HepG2 (cell line): ENCODE data around the gene NPSR1. TPM values are rescaled to one million over a fixed set of nuclear protein-coding genes. Genes with fewer than 3 reads are reported as not detected.

Source experiments
- ATAC-seq: fragments of 200-7000 bp; cut with Tn5 transposase; 3 replicates; pipeline ENCODE4 v1.9.1; 2020; ENCODE audit warnings: mild to moderate bottlenecking, moderate library complexity
- BruUV-seq: library from RNA; stranded (reverse); fragments of 400-500 nt; replicated peaks from 2 replicates; lab custom pipeline; 2021; lab: Mats Ljungman, UMichigan
- CTCF ChIA-PET: fragments of 300-600 bp; formaldehyde crosslinking; extraction: SDS; loops from one replicate; lab custom pipeline; 2021; ENCODE audit warnings: low total read pairs, inconsistent platforms, low intra/inter-chr PET ratio; lab: Yijun Ruan, JAX
- POLR2A ChIA-PET: fragments of 350-600 bp; sonication (Branson Sonifier 250); formaldehyde crosslinking; loops from one replicate; lab custom pipeline; 2020; ENCODE audit warnings: antibody characterized with exemption, inconsistent platforms; lab: Yijun Ruan, JAX
- DNase-seq: peaks from one replicate; pipeline ENCODE4 v3.0.0-alpha.2; 2015; ENCODE audit warnings: low spot score
- FAIRE-seq: peaks from 3 replicates; lab custom pipeline; 2011; peaks lifted over from hg19 to GRCh38; lab: Jason Lieb, UNC
- H2AFZ ChIP-seq: one replicate; pipeline ENCODE4 v1.6.1; 2011; ENCODE audit warnings: low read length, inconsistent platforms
- H3K27ac ChIP-seq: fragments of 300-600 bp; 3 replicates; pipeline ENCODE4 v1.8.0; 2011; ENCODE audit warnings: mixed run types, mild to moderate bottlenecking, mixed read lengths, low read length, inconsistent platforms; ENCODE audit not compliant: insufficient read depth; ENCODE audit errors: extremely low read length
- H3K27me3 ChIP-seq, 2 experiments: fragments of 200-600 bp in 1 of 2; 2 replicates in 1 of 2; 3 replicates in 1 of 2; pipeline versions ENCODE4 v1.6.0 to v1.8.0; 2011; ENCODE audit warnings: low read length in 2 of 2, mild to moderate bottlenecking in 2 of 2, moderate library complexity in 2 of 2, inconsistent platforms in 1 of 2; ENCODE audit not compliant: insufficient read depth in 2 of 2, control insufficient read depth in 1 of 2
- H3K36me3 ChIP-seq, 2 experiments: fragments of 200-600 bp in 1 of 2; replicated peaks in 1 of 2; 2 replicates in 1 of 2; 3 replicates in 1 of 2; pipeline versions ENCODE4 v1.5.1 to v1.8.0; 2011; ENCODE audit warnings: low read length in 2 of 2, inconsistent platforms in 1 of 2; ENCODE audit not compliant: insufficient read depth in 2 of 2, control insufficient read depth in 1 of 2
- H3K4me1 ChIP-seq: 2 replicates; pipeline ENCODE4 v1.5.1; 2012; ENCODE audit warnings: low read length, inconsistent platforms; ENCODE audit not compliant: insufficient read depth
- H3K4me2 ChIP-seq: 2 replicates; pipeline ENCODE4 v1.6.0; 2011; ENCODE audit warnings: low read depth, low read length, inconsistent platforms
- H3K4me3 ChIP-seq, 3 experiments: fragments of 200-600 bp in 1 of 3; sonication (generic), shearing (Covaris generic) in 1 of 3; replicated peaks in 1 of 3; 2 replicates each; pipeline ENCODE4 v1.5.1; 2011 to 2016; ENCODE audit warnings: low read length in 3 of 3, inconsistent platforms in 2 of 3, low read depth in 2 of 3, mild to moderate bottlenecking in 2 of 3, control low read depth in 1 of 3, mixed read lengths in 1 of 3; ENCODE audit not compliant: insufficient read depth in 1 of 3
- H3K79me2 ChIP-seq: one replicate; pipeline ENCODE4 v1.6.1; 2011; ENCODE audit warnings: low read length, inconsistent platforms; ENCODE audit not compliant: insufficient read depth
- H3K9ac ChIP-seq: 2 replicates; pipeline ENCODE4 v1.6.0; 2011; ENCODE audit warnings: mild to moderate bottlenecking, low read depth, low read length, inconsistent platforms; ENCODE audit not compliant: insufficient read depth
- H3K9me3 ChIP-seq: 2 replicates; pipeline ENCODE4 v1.5.1; 2012; ENCODE audit warnings: mild to moderate bottlenecking, low read length
- H4K20me1 ChIP-seq: 2 replicates; pipeline ENCODE4 v1.6.0; 2011; ENCODE audit warnings: inconsistent platforms, mild to moderate bottlenecking, low read length, moderate library complexity; ENCODE audit not compliant: insufficient read depth
- CREB1 ChIP-seq, 2 experiments: fragments of 450-650 bp in 1 of 2; IDR thresholded peaks; 2 replicates each; pipeline ENCODE4 v1.6.1; 2016 to 2017; ENCODE audit warnings: control low read depth in 1 of 2, mild to moderate bottlenecking in 1 of 2, missing compliant biosample characterization in 1 of 2, missing genetic modification characterization in 1 of 2
- FOXM1 ChIP-seq: sonication (generic); formaldehyde crosslinking; IDR thresholded peaks from 2 replicates; pipeline ENCODE4 v1.5.0; 2020; ENCODE audit warnings: missing genetic modification reagents
- JDP2 ChIP-seq: sonication (generic); formaldehyde crosslinking; IDR thresholded peaks from 2 replicates; pipeline ENCODE4 v1.8.1; 2022; ENCODE audit warnings: missing genetic modification reagents, borderline replicate concordance
- NR3C1 ChIP-seq: sonication (generic); formaldehyde crosslinking; IDR thresholded peaks from 2 replicates; pipeline ENCODE4 v1.4.0; 2020; ENCODE audit warnings: missing genetic modification reagents
- NRL ChIP-seq: sonication (generic); formaldehyde crosslinking; IDR thresholded peaks from 2 replicates; pipeline ENCODE4 v1.5.0; 2020; ENCODE audit warnings: missing genetic modification reagents, mild to moderate bottlenecking, moderate library complexity, borderline replicate concordance
- ZNF333 ChIP-seq: sonication (generic); formaldehyde crosslinking; IDR thresholded peaks from 2 replicates; pipeline ENCODE4 v1.4.0; 2020; ENCODE audit warnings: mild to moderate bottlenecking, missing genetic modification reagents, borderline replicate concordance
- ZNF34 ChIP-seq: sonication (generic); formaldehyde crosslinking; IDR thresholded peaks from 2 replicates; pipeline ENCODE4 v1.4.0; 2020; ENCODE audit warnings: mild to moderate bottlenecking, missing genetic modification reagents, borderline replicate concordance
- ZNF616 ChIP-seq: sonication (generic); formaldehyde crosslinking; IDR thresholded peaks from 2 replicates; pipeline ENCODE4 v1.5.0; 2020; ENCODE audit warnings: low read depth, mild to moderate bottlenecking, missing genetic modification reagents
- ZNF629 ChIP-seq: sonication (generic); formaldehyde crosslinking; conservative IDR thresholded peaks from 2 replicates; pipeline ENCODE4 v1.5.0; 2020; ENCODE audit warnings: missing genetic modification reagents
- ZNF788 ChIP-seq: sonication (generic); formaldehyde crosslinking; IDR thresholded peaks from 2 replicates; pipeline ENCODE4 v1.5.0; 2020; ENCODE audit warnings: mild to moderate bottlenecking, missing genetic modification reagents, borderline replicate concordance
- WGBS: methylation state at CpG from one replicate; pipeline ENCODE4 v1.1.6; 2017; ENCODE audit warnings: low lambda C conversion rate; 5-methylcytosine and 5-hydroxymethylcytosine counted together
- in situ Hi-C: cut with HindIII; loops from 2 replicates; pipeline ENCODE4 v1.10.0; 2017; ENCODE audit warnings: low pct_unique_long_range_greater_than_20kb; ENCODE audit not compliant: extremely low pct_ligation_motif_present
- intact Hi-C: fragments of 100-400 bp; cut with micrococcal nuclease; formaldehyde crosslinking; loops from one replicate; pipeline ENCODE4 v1.10.0; 2022; ENCODE audit not compliant: unreplicated experiment
- polyA plus RNA-seq, 8 experiments: library from polyadenylated mRNA; depleted of rRNA in 3 of 8; stranded (reverse) in 7 of 8; unstranded in 1 of 8; fragments of >200 nt; fragmentation: Illumina TruSeq in 4 of 8; extraction: Trizol in 4 of 8; gene quantifications; 2 replicates each; pipeline versions ENCODE4 v1.2.1 to v1.2.3, GENCODE V29; 2011 to 2016; ENCODE audit warnings: low read depth in 4 of 8, missing spikeins in 1 of 8, mixed read lengths in 1 of 8; ENCODE audit not compliant: insufficient read depth in 1 of 8
- total RNA-seq, 5 experiments: library from RNA; depleted of rRNA; stranded (reverse); fragments of >200 nt; fragmentation: Illumina TruSeq; extraction: Trizol; gene quantifications; 2 replicates each; pipeline ENCODE4 v1.2.3, GENCODE V29; 2016; ENCODE audit warnings: low read depth in 1 of 5
- TF ChIP-seq, protein P1 (sequence below): sonication (generic); formaldehyde crosslinking; IDR thresholded peaks from one replicate; pipeline ENCODE4 v1.5.1; 2020; ENCODE audit warnings: mild to moderate bottlenecking, missing genetic modification reagents; ENCODE audit errors: not compliant biosample characterization

NPSR1 gene
- total and polyA plus RNA-seq, 2 of the 13 experiments (the other 11 are each of a cell fraction or from before 2014, with no cell fraction given), result not detected

DNA sequence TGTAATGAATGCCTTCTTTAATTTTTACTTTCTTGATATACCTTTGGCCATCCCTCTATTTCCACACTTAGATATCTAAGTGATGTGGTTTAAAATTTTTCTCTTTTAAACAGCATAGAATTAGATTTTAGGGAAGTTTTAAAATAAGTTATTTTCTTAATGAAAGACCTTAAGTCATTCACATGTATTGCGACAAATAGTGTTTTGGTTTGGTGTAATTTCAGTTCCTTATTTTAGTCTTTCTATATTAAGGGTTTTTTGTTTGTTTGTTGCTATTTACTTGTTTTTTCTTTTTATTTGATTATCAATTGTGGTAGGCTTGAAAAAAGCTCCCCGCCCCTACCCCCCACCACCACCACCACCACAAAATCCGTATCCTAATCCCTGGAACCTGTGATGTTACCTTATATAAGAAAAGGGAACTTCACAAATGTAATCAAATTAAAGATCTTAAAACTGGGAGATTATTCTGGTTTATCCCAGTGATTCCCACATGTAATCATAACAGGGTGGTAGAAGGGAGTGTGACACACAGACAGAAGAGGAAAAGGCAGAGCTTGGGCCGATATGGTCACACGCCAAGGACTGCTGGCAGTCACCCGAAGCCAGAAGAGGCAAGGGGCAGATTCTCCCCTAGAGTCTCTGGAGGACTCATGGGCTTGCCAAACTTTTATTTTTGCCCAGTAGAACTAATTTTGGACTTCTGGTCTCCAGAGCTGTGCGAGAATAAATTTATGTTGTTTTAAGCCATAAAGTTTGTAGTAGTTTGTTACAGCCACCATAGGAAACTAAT lies 149.7 kb downstream of the NPSR1 start:
- no peaks in the 10 kb centered on the region for H3K36me3 ChIP-seq
- no peak for ATAC-seq
- H3K79me2 ChIP-seq, result no peaks in the 10 kb centered on the region
- CTCF ChIA-PET, result no interaction called here
- POLR2A ChIA-PET, result no interaction called here
- H4K20me1 ChIP-seq, result no peaks in the 10 kb centered on the region
- FAIRE-seq, result no peak
- intact Hi-C loops (no loop called here), in situ Hi-C loops (no loop called here)
- no peak overlapping the region for H3K9ac ChIP-seq
- no TSS peak for BruUV-seq
- 0 out of 5 replicates have a peak, but pooled peaks cover 0 to 8% of the 10 kb centered on the region in 2 experiments for H3K27me3 ChIP-seq
- TF ChIP-seq, protein P1, sequence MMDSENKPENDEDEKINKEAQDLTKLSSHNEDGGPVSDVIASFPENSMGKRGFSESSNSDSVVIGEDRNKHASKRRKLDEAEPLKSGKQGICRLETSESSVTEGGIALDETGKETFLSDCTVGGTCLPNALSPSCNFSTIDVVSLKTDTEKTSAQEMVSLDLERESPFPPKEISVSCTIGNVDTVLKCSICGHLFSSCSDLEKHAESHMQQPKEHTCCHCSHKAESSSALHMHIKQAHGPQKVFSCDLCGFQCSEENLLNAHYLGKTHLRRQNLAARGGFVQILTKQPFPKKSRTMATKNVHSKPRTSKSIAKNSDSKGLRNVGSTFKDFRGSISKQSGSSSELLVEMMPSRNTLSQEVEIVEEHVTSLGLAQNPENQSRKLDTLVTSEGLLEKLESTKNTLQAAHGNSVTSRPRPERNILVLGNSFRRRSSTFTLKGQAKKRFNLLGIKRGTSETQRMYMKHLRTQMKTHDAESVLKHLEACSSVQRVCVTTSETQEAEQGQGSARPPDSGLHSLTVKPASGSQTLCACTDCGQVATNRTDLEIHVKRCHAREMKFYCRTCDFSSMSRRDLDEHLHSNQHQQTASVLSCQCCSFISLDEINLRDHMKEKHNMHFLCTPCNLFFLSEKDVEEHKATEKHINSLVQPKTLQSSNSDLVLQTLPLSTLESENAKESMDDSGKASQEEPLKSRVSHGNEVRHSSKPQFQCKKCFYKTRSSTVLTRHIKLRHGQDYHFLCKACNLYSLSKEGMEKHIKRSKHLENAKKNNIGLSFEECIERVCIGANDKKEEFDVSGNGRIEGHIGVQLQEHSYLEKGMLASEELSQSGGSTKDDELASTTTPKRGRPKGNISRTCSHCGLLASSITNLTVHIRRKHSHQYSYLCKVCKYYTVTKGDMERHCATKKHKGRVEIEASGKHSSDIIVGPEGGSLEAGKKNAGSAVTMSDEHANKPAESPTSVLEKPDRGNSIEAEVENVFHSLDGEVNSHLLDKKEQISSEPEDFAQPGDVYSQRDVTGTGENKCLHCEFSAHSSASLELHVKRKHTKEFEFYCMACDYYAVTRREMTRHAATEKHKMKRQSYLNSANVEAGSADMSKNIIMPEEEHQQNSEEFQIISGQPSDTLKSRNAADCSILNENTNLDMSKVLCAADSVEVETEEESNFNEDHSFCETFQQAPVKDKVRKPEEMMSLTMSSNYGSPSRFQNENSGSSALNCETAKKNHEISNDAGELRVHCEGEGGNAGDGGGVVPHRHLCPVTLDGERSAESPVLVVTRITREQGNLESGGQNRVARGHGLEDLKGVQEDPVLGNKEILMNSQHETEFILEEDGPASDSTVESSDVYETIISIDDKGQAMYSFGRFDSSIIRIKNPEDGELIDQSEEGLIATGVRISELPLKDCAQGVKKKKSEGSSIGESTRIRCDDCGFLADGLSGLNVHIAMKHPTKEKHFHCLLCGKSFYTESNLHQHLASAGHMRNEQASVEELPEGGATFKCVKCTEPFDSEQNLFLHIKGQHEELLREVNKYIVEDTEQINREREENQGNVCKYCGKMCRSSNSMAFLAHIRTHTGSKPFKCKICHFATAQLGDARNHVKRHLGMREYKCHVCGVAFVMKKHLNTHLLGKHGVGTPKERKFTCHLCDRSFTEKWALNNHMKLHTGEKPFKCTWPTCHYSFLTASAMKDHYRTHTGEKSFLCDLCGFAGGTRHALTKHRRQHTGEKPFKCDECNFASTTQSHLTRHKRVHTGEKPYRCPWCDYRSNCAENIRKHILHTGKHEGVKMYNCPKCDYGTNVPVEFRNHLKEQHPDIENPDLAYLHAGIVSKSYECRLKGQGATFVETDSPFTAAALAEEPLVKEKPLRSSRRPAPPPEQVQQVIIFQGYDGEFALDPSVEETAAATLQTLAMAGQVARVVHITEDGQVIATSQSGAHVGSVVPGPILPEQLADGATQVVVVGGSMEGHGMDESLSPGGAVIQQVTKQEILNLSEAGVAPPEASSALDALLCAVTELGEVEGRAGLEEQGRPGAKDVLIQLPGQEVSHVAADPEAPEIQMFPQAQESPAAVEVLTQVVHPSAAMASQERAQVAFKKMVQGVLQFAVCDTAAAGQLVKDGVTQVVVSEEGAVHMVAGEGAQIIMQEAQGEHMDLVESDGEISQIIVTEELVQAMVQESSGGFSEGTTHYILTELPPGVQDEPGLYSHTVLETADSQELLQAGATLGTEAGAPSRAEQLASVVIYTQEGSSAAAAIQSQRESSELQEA (CRISPR knock-in tag), result no peak
- no peak for TF ChIP-seq NR3C1 (CRISPR knock-in tag)
- no peak for TF ChIP-seq ZNF34 (CRISPR knock-in tag)
- no peak for TF ChIP-seq ZNF788
- no peak for TF ChIP-seq CREB1 (IDR thresholded peaks at IDR 0.05)
- TF ChIP-seq CREB1 (CRISPR knock-in tag; IDR thresholded peaks at IDR 0.05), result no peak
- TF ChIP-seq JDP2 (CRISPR knock-in tag), result no peak
- TF ChIP-seq ZNF616, result no peak
- no peak for TF ChIP-seq NRL (CRISPR knock-in tag)
- TF ChIP-seq ZNF629 (CRISPR knock-in tag), result no peak
- TF ChIP-seq ZNF333, result no peak
- TF ChIP-seq FOXM1 (CRISPR knock-in tag), result no peak
- TF ChIP-seq, all 625 proteins: peak for 0
- DNase-seq, result no peak
- H3K9me3 ChIP-seq, result no peaks in the 10 kb centered on the region
- no peak overlapping the region for H3K27ac ChIP-seq
- WGBS, result 29% methylated on average over 7 of the region's 7 CpGs
- no peak overlapping the region for H3K4me3 ChIP-seq
- H3K4me1 ChIP-seq, result no peaks in the 10 kb centered on the region
- no peak overlapping the region for H2AFZ ChIP-seq
- no peak overlapping the region for H3K4me2 ChIP-seq
